Femur (tissue), 1 donor: ENCODE results near the gene FBXO30.
A peak's percentile ranks its signal among the peaks of the same experiment; 100 is the strongest.

Source experiments
- DNase-seq: peaks from one replicate; pipeline ENCODE4 v3.0.0-alpha.2; 2017

The FBXO30 gene

GRCh38 chr6:145815309-145816274 is 997 bp upstream of the FBXO30 start:
- peak; percentile 66 for DNase-seq

- peak; percentile 53 for DNase-seq
These were observed 527 bp downstream of the FBXO30 start for GRCh38 chr6:145814035-145814500.

- DNase-seq: no peak
These were observed 1.1 kb downstream of the FBXO30 start for GRCh38 chr6:145813285-145814034.

GRCh38 chr6:145811741-145812140 is 2.9 kb downstream of the FBXO30 start:
- no peak for DNase-seq

DNA sequence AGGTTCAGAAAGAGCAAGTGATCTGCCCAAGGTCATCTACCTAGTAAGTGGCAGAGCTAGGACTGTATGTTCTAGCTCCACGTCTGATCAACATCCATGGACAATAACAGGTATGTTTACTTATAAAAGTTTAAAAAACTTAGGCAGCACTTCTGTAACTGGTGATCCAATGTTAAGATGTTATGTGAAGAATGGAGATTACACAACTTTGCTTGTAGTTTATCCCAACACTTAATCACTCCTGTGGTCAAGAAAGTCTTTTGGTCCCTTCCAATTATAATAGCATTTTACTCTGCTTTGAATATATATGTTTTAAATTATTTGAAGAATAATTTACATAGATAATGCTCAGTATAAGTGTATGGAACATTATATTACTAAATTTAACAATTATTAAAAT is 4.8 kb downstream of the FBXO30 start:
- no peak for DNase-seq

DNA sequence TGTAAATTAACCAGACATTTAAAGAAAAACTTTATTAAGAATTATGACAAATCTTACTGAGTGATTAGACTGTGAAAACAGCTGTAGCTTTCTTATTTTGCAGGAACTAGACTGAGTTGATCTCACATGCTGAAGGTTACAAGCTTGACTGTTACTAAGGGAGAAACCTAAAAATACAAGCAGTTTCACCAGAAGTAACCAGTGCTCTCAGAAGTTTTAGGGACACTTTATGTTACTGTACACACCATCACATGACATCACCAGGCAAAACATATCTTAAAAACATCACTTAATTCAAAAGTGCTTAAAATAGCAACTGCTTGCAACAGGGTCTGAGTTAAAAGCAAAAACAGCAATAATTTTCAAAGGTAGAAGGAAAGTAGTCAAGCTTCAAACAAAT is 5.4 kb downstream of the FBXO30 start:
- no peak for DNase-seq

- DNase-seq: no peak
These were observed 6.4 kb downstream of the FBXO30 start for GRCh38 chr6:145808239-145808638.

- DNase-seq: no peak
These were observed 12.5 kb downstream of the FBXO30 start for GRCh38 chr6:145802141-145802540.

GRCh38 chr6:145801021-145801420 is 13.6 kb downstream of the FBXO30 start:
- DNase-seq: no peak

- no peak for DNase-seq
These were observed 16.1 kb downstream of the FBXO30 start for GRCh38 chr6:145798530-145798929.

GRCh38 chr6:145789443-145789842 is 25.2 kb downstream of the FBXO30 start:
- peak; percentile 16 for DNase-seq

DNA sequence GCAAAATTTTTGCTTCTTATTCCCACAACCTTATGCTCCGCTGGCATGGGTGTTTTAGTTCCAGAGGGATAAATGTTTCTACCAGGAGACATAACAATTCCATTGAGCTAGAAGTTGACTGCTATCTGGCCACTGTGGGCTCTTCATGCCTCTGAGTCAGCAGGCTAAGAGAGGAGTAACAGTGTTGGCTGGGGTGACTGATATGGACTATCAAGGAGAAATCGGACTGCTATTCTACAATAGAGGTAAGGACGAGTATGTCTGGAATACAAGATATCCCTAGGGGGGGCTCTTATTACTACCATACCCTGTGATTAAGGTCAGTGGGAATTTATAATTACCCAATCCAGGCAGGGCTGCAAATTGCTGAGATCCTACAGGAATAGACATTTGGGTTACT is 26.9 kb downstream of the FBXO30 start:
- DNase-seq: no peak

- no peak for DNase-seq
These were observed 29.9 kb downstream of the FBXO30 start for GRCh38 chr6:145784683-145785082.

GRCh38 chr6:145783796-145784195 is 30.8 kb downstream of the FBXO30 start:
- no peak for DNase-seq

DNA sequence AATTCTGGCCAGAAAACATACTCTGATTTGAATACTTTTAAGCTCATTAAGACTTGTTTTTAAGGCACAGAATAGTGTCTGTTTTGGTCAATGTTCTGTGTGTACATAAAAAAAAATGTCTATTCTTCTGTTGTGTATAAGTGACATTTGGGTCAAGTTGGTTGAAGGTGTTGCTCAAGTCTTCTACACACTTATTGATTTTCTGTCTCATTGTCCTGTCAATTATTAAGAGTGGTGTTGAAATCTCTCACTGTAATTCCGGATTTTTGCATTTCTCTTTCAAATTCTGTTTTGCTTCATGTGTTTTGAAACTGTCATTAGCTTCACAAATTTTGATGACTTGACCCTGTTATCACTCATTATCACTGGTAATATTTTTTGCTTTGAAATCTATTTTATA is 41.7 kb downstream of the FBXO30 start:
- no peak for DNase-seq

DNA sequence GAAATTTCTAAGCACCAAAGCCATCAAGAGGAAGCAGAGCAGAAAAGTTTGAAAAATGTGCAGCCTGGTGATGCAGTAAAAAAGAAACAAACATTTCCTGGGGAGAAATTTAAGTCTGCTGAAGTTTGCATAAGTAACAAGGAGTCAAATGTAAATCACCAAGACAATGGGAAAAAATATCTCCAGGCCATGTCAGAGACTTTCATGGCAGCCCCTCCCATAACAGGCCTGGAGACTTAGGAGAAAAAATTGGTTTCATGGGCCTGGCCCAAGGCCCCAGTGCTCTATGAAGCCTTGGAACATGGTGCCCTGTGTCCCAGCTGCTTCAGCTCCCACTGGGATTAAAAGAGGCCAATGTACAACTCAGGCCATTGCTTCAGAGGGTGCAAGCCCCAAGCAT is 49.1 kb downstream of the FBXO30 start:
- no peak for DNase-seq

- no peak for DNase-seq
These were observed 50.9 kb downstream of the FBXO30 start for GRCh38 chr6:145763742-145764141.

DNA sequence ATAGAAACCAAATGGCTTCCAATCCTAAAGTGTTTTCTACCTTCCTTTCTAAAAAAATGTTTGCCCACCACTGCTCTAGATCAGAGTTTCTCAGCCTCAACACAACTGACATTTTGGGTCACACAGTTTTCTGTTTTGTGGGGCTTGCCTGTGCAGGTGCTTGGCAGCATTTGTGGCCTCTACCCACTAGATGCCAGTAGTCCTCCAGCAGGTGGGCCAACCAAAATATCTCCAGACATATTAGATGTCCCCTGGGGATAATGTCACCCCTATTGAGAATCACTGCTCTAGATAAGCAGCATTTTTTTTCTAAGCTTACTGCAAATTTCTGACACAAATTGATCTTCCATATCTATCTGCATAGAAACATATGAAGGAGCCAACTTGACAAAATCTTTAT is 53.0 kb downstream of the FBXO30 start:
- DNase-seq: no peak

GRCh38 chr6:145758113-145758512 is 56.5 kb downstream of the FBXO30 start:
- DNase-seq: no peak

- peak; percentile 55 for DNase-seq
These were observed 58.4 kb downstream of the FBXO30 start for GRCh38 chr6:145756170-145756662.

DNA sequence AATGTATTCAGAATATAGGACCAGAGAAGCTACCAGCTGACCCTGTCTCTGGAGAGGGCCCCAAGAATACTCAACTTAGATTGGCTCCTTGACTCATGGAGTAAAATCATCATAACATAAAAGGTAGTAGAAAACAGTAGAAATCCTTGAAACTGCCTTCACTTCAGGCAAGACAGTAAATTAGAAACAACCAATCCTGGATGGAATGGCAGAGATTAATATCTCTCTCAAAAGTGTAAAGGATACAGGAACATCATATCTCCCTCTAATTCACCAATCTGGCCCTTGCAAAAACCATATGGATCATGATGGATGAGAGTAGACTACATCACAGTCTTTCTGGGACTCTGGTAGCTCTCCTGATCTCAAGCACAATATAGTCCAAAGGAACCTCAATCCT is 58.9 kb downstream of the FBXO30 start:
- DNase-seq: no peak

DNA sequence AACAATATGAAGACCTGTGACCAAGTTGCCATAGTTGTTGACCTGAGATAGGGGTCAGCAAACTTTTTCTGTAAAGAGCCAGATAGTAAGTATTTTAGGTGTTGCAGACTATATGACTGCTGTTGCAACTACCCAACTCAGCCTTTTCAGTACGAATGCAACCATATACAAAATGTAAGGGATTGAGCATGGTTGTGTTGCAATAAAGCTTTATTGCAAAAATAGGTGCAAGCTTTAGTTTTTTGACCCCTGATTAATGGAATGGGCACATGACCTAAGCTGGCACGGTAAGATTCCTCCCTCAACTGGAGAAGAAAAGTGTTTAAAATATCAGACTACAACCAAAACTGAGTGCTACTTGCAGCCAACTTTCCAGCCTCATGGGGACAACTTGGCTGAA is 62.0 kb downstream of the FBXO30 start:
- no peak for DNase-seq

- no peak for DNase-seq
These were observed 65.0 kb downstream of the FBXO30 start for GRCh38 chr6:145749632-145750031.

- no peak for DNase-seq
These were observed 68.7 kb downstream of the FBXO30 start for GRCh38 chr6:145745861-145746260.
